ENCODE results near the gene HYAL4. TPM values are rescaled to one million over a fixed set of nuclear protein-coding genes. Genes with fewer than 3 reads are reported as not detected.
"Not testable (repeated sequence)": the region's sequence is repeated elsewhere in the genome, so short reads cannot be mapped to it uniquely, and the experiment has no call there.

Gene HYAL4
- total RNA-seq, 1 experiment from 2014 or later: not detected

DNA sequence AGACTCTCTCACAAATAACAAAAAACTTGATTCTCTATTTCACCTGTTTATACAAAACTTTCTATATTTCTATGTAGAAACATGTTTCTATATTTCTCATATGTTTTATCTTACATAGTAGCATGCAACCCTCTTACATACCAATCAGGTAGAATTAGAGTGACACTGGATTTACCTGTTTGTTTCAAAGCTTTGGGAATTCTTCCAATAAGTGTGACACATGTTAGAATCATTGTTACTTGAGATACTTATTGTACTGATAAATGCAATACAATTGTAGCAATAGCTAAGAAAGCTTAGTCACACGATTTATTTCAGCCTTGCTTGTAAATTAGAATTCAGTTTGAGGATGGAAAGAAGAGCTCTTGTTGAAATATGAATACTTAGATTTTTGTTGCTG is 4.9 kb downstream of the HYAL4 start:
- intact Hi-C loops (cut with micrococcal nuclease; ENCODE audit: unreplicated experiment): no loop called here
- CTCF ChIA-PET: no interaction called here

GRCh38 chr7:123851404-123851803 is 6.4 kb downstream of the HYAL4 start:
- H3K9me3 ChIP-seq (ENCODE audit: low read depth, low read length, poor library complexity, severe bottlenecking); H3K36me3 ChIP-seq (ENCODE audit: insufficient read depth, low read length, poor library complexity, severe bottlenecking); BruUV-seq (replicated peaks); H3K27me3 ChIP-seq (replicated peaks; ENCODE audit: insufficient read depth, low read depth, low read length, poor library complexity); H3K4me1 ChIP-seq (ENCODE audit: insufficient read depth, low read length, poor library complexity, severe bottlenecking); H3K4me3 ChIP-seq (ENCODE audit: low read depth, low read length, poor library complexity, severe bottlenecking); CTCF ChIA-PET; intact Hi-C loops (cut with micrococcal nuclease; ENCODE audit: unreplicated experiment); DNase-seq (ENCODE audit: low spot score); H3K27ac ChIP-seq (ENCODE audit: low read depth, low read length, poor library complexity, severe bottlenecking); POLR2A ChIA-PET (ENCODE audit: low non-redundant PET): not testable (repeated sequence)

More for the DNA sequence above, 4.9 kb downstream of the HYAL4 start:
- Histone ChIP-seq H3K27me3 (replicated peaks; ENCODE audit: insufficient read depth, low read depth, low read length, poor library complexity) (no peaks in the 10 kb centered on the region), H3K9me3 (ENCODE audit: low read depth, low read length, poor library complexity, severe bottlenecking) (no peaks in the 10 kb centered on the region), H3K4me1 (ENCODE audit: insufficient read depth, low read length, poor library complexity, severe bottlenecking) (peaks cover 6% of the 10 kb centered on the region), H3K36me3 (ENCODE audit: insufficient read depth, low read length, poor library complexity, severe bottlenecking) (no peaks in the 10 kb centered on the region), H3K4me3 (ENCODE audit: low read depth, low read length, poor library complexity, severe bottlenecking) (no peak overlapping the region), H3K27ac (ENCODE audit: low read depth, low read length, poor library complexity, severe bottlenecking) (no peak overlapping the region)
- no TSS peak for BruUV-seq (replicated peaks)
- POLR2A ChIA-PET (ENCODE audit: low non-redundant PET): no interaction called here
- DNase-seq (ENCODE audit: low spot score): no peak
- no peak for TF ChIP-seq EZH2 (IDR thresholded peaks at IDR 0.05; ENCODE audit: borderline replicate concordance, low read depth, low read length, poor library complexity, severe bottlenecking)
- TF ChIP-seq, protein P1, sequence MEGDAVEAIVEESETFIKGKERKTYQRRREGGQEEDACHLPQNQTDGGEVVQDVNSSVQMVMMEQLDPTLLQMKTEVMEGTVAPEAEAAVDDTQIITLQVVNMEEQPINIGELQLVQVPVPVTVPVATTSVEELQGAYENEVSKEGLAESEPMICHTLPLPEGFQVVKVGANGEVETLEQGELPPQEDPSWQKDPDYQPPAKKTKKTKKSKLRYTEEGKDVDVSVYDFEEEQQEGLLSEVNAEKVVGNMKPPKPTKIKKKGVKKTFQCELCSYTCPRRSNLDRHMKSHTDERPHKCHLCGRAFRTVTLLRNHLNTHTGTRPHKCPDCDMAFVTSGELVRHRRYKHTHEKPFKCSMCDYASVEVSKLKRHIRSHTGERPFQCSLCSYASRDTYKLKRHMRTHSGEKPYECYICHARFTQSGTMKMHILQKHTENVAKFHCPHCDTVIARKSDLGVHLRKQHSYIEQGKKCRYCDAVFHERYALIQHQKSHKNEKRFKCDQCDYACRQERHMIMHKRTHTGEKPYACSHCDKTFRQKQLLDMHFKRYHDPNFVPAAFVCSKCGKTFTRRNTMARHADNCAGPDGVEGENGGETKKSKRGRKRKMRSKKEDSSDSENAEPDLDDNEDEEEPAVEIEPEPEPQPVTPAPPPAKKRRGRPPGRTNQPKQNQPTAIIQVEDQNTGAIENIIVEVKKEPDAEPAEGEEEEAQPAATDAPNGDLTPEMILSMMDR (conservative IDR thresholded peaks at IDR 0.05; ENCODE audit: low read depth, low read length): no peak

DNA sequence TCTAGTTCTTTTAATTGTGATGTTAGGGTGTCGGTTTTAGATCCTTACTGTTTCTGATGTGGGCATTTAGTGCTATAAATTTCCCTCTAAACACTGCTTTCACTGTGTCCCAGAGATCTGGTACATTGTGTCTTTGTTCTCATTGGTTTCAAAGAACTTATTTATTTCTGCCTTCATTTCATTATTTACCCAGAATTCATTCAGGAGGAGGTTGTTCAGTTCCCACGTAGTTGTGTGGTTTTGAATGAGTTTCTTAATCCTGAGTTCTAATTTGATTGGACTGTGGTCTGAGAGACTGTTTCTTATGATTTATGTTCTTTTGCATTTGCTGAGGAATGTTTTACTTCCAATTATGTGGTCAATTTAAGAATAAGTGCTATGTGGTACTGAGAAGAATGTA is 9.3 kb downstream of the HYAL4 start:
- BruUV-seq (replicated peaks); CTCF ChIA-PET; H3K27me3 ChIP-seq (replicated peaks; ENCODE audit: insufficient read depth, low read depth, low read length, poor library complexity); H3K27ac ChIP-seq (ENCODE audit: low read depth, low read length, poor library complexity, severe bottlenecking); POLR2A ChIA-PET (ENCODE audit: low non-redundant PET); H3K4me1 ChIP-seq (ENCODE audit: insufficient read depth, low read length, poor library complexity, severe bottlenecking); intact Hi-C loops (cut with micrococcal nuclease; ENCODE audit: unreplicated experiment); H3K9me3 ChIP-seq (ENCODE audit: low read depth, low read length, poor library complexity, severe bottlenecking); H3K4me3 ChIP-seq (ENCODE audit: low read depth, low read length, poor library complexity, severe bottlenecking); H3K36me3 ChIP-seq (ENCODE audit: insufficient read depth, low read length, poor library complexity, severe bottlenecking); DNase-seq (ENCODE audit: low spot score): not testable (repeated sequence)

DNA sequence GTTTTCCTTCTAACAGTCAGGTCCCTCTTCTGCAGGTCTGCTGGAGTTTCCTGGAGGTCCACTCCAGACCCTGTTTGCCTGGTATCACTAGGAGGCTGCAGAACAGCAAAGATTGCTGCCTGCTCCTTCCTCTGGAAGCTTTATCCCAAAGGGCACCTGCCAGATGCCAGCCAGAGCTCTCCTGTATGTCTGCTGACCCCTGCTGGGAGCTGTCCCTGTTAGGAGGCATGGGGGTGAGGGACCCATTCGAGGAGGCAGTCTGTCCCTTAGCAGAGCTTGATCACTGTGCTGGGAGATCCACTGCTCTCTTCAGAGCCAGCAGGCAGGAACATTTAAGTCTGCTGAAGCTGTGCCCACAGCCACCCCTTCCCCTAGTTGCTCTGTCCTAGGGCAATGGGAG is 11.5 kb downstream of the HYAL4 start:
- DNase-seq (ENCODE audit: low spot score); CTCF ChIA-PET; H3K4me3 ChIP-seq (ENCODE audit: low read depth, low read length, poor library complexity, severe bottlenecking); H3K27ac ChIP-seq (ENCODE audit: low read depth, low read length, poor library complexity, severe bottlenecking); BruUV-seq (replicated peaks); POLR2A ChIA-PET (ENCODE audit: low non-redundant PET); H3K9me3 ChIP-seq (ENCODE audit: low read depth, low read length, poor library complexity, severe bottlenecking); H3K27me3 ChIP-seq (replicated peaks; ENCODE audit: insufficient read depth, low read depth, low read length, poor library complexity); intact Hi-C loops (cut with micrococcal nuclease; ENCODE audit: unreplicated experiment); H3K4me1 ChIP-seq (ENCODE audit: insufficient read depth, low read length, poor library complexity, severe bottlenecking); H3K36me3 ChIP-seq (ENCODE audit: insufficient read depth, low read length, poor library complexity, severe bottlenecking): not testable (repeated sequence)

DNA sequence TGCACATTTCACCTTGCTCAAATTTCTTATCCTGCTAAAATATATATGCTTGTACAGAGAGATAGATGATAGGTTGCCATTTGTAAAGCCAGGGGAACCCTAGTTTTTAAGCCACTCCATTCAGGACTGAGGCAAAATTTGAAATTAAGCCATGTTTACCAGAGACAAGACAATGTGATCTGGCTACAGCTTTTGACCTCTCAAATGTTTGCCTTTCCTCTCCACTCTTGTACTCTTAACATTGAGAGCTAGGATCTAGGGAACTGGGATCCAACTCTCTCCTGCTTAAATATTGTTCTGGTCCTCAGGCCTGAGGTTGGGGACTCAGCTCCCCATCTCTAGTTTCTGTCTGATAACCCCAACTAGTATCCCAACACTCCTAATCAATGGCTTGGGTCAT is 15.9 kb downstream of the HYAL4 start:
- DNase-seq (ENCODE audit: low spot score): no peak
- TF ChIP-seq, protein P1 (conservative IDR thresholded peaks at IDR 0.05; ENCODE audit: low read depth, low read length): no peak
- TF ChIP-seq EZH2 (IDR thresholded peaks at IDR 0.05; ENCODE audit: borderline replicate concordance, low read depth, low read length, poor library complexity, severe bottlenecking): no peak
- no TSS peak for BruUV-seq (replicated peaks)
- Histone ChIP-seq H3K4me1 (ENCODE audit: insufficient read depth, low read length, poor library complexity, severe bottlenecking) (no peaks in the 10 kb centered on the region), H3K27ac (ENCODE audit: low read depth, low read length, poor library complexity, severe bottlenecking) (no peak overlapping the region), H3K27me3 (replicated peaks; ENCODE audit: insufficient read depth, low read depth, low read length, poor library complexity) (peaks cover 3% of the 10 kb centered on the region), H3K36me3 (ENCODE audit: insufficient read depth, low read length, poor library complexity, severe bottlenecking) (no peaks in the 10 kb centered on the region), H3K9me3 (ENCODE audit: low read depth, low read length, poor library complexity, severe bottlenecking) (no peaks in the 10 kb centered on the region), H3K4me3 (ENCODE audit: low read depth, low read length, poor library complexity, severe bottlenecking) (no peak overlapping the region)
- intact Hi-C loops (cut with micrococcal nuclease; ENCODE audit: unreplicated experiment): loop anchor here (10.0 kb wide), 1 partner anchor 366 kb away; no protein-coding TSS in a partner anchor
- POLR2A ChIA-PET (ENCODE audit: low non-redundant PET): no interaction called here
- CTCF ChIA-PET: no interaction called here
